IPS-15b (cell line): Measurements from ENCODE around the gene ARGLU1.
A peak's percentile ranks its signal among the peaks of the same experiment; 100 is the strongest.

Source experiments
- H3K27me3 ChIP-seq: one replicate; pipeline ENCODE4 v1.6.1; 2013; ENCODE audit warnings: low read length; ENCODE audit not compliant: control insufficient read depth, insufficient read depth
- H3K36me3 ChIP-seq: one replicate; pipeline ENCODE4 v1.6.1; 2013; ENCODE audit warnings: low read length; ENCODE audit not compliant: control insufficient read depth, insufficient read depth
- H3K4me1 ChIP-seq: one replicate; pipeline ENCODE4 v1.6.1; 2013; ENCODE audit warnings: mild to moderate bottlenecking, low read length; ENCODE audit not compliant: control insufficient read depth, insufficient read depth
- H3K4me3 ChIP-seq: one replicate; pipeline ENCODE4 v1.5.1; 2013; ENCODE audit warnings: low read depth, low read length
- H3K9ac ChIP-seq: one replicate; pipeline ENCODE4 v1.6.1; 2013; ENCODE audit warnings: low read depth, mild to moderate bottlenecking, low read length
- H3K9me3 ChIP-seq: one replicate; pipeline ENCODE4 v1.6.1; 2013; ENCODE audit warnings: mild to moderate bottlenecking, low read length; ENCODE audit not compliant: control insufficient read depth, insufficient read depth

The ARGLU1 gene

DNA sequence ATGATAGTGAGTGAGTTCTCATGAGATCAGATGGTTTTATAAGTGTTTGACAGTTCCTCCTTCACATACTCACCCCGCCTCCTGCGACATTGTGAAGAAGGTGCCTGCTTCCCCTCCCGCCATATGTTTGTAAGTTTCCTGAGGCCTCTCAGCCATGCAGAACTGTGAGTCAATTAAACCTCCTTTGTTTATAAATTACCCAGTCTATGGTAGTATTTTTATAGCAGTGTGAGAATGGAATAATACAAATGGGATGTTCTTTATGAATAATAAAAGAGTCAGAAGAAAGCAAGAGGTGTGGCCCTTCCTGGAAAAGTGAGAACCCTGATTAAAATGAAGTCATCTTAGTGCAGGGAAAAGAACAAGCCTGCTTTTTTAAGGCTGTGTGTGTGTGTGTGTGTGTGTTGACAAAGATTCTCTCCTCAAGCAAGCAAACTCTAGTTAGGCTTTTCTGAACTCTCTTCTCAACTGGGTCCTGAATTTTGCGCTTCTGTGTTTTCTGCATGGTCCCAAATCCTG, 18.8 kb upstream of the ARGLU1 start:
- Histone ChIP-seq H3K36me3 (no peaks in the 10 kb centered on the region), H3K9me3 (peaks cover 12% of the 10 kb centered on the region), H3K27me3 (no peaks in the 10 kb centered on the region), H3K4me3 (no peak overlapping the region), H3K4me1 (no peaks in the 10 kb centered on the region), H3K9ac (no peak overlapping the region)

DNA sequence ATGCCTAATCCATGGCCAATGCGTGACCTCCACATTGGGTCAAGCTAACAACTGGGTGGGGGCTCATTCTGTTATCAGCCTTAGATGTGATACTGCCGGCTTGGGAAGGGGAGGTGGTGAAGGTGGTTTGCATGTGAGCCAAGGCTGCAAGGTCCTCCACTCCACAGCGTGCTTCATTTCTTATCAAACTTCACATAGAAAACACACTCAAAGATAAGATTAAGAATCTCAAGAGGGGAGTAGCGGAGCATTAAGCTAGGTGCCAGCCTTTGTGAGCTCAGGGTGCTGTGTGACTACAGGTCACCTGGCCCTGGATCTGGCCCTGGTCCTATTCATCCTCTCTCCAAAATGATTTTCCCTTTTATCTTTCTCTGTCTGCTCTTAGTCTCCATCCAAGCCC, 13.3 kb upstream of the ARGLU1 start:
- H3K27me3 ChIP-seq = no peaks in the 10 kb centered on the region
- H3K9ac ChIP-seq = no peak overlapping the region
- no peaks in the 10 kb centered on the region for H3K36me3 ChIP-seq
- no peak overlapping the region for H3K4me3 ChIP-seq
- no peaks in the 10 kb centered on the region for H3K4me1 ChIP-seq
- H3K9me3 ChIP-seq = peaks cover 12% of the 10 kb centered on the region

DNA sequence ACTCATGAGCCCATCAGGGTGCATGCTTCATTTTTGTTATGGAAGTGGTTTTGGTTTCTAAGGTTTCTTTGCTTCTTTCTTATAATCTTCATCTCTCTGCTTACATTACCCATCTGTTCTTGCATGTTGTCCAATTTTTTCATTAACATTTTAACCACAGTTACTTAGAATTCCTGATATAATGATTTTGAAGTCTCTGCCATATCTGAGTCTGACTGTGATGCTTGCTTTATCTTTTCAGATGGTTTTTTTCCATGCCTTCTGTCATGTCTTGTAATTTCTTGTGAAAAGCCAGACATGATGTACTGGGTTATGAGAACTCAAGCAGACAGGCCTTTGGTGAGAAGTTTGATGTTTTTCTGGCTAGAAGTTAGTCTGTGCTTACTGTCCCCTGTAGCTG, 8.0 kb upstream of the ARGLU1 start:
- no peak overlapping the region for H3K4me3 ChIP-seq
- H3K36me3 ChIP-seq = no peaks in the 10 kb centered on the region
- no peak overlapping the region for H3K9ac ChIP-seq
- no peaks in the 10 kb centered on the region for H3K9me3 ChIP-seq
- H3K27me3 ChIP-seq = no peaks in the 10 kb centered on the region
- H3K4me1 ChIP-seq = peaks cover under 1% of the 10 kb centered on the region

DNA sequence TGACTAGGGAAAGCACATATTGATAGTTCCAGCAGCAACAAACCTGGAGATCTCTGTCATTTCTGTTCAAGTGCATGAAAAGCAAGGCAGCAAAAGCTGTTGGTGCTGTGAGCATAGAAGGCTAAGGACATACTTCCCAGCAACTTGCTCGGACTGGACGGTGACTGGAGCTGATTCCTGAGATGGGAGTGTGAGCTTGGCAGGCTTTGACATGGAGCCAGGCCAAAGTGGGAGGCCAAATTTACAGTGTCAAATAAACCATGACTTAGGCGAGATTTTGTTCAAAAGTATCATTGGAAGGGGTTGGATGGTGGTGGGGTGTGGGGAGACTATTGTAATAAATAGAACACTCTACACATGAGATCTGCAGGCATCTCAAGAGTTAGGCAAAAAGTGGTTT, 5.9 kb upstream of the ARGLU1 start:
- no peaks in the 10 kb centered on the region for H3K27me3 ChIP-seq
- H3K9me3 ChIP-seq = no peaks in the 10 kb centered on the region
- H3K36me3 ChIP-seq = no peaks in the 10 kb centered on the region
- no peak overlapping the region for H3K4me3 ChIP-seq
- H3K4me1 ChIP-seq = peaks cover 3% of the 10 kb centered on the region
- H3K9ac ChIP-seq = no peak overlapping the region

DNA sequence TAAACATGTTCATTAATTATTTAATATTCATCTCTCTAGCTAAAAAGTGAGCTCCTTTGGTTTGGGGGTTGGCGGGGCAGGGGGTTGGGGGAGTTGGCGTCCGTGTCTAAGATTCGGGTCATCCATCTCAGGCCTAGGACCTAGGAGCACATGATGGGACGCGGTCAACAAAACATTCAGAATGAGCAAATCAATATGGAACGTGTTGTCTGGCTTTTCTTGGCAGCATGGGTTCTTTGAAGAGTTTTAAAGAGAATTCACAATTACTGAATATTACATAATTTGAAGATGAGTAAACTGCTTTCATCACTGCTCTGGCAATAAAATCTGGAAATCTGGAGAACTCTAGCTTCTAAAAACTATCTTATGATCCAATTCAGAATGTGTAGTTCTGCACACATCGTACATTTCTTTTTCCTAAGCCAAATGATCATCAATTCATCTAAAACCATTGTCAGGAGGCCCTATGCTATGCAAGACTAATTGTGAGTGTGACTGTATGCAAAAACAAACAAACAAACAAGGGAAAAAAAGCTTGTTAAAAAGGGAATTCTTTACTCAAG, 5.4 kb upstream of the ARGLU1 start:
- H3K9ac ChIP-seq = no peak overlapping the region

DNA sequence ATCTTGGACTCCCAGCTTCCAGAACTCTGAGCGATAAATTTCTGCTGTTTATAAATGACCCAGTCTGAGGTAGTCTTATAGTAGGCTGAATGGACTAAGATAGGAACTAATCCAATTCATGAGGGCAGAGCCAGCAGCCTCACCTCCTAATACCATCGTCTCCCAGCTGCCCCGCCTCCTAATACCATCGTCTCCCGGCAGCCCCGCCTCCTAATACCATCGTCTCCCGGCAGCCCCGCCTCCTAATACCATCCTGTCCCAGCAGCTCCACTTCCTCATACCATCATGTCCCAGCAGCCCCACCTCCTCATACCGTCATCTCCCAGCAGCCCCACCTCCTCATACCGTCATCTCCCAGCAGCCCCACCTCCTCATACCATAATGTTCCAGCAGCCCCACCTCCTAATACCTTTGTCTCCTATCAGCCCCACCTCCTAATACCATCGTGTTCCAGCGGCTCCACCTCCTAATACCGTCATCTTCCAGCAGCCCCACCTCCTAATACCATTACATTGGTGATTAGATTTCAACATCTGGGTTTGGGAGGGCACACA, 2.4 kb upstream of the ARGLU1 start:
- no peaks in the 10 kb centered on the region for H3K27me3 ChIP-seq
- no peak overlapping the region for H3K4me3 ChIP-seq
- no peaks in the 10 kb centered on the region for H3K36me3 ChIP-seq
- peaks cover 13% of the 10 kb centered on the region for H3K4me1 ChIP-seq
- H3K9me3 ChIP-seq = no peaks in the 10 kb centered on the region
- H3K9ac ChIP-seq = no peak overlapping the region

More for the DNA sequence above, 5.4 kb upstream of the ARGLU1 start:
- Histone ChIP-seq H3K4me1 (peaks cover 7% of the 10 kb centered on the region), H3K27me3 (no peaks in the 10 kb centered on the region), H3K36me3 (no peaks in the 10 kb centered on the region), H3K4me3 (no peak overlapping the region), H3K9me3 (no peaks in the 10 kb centered on the region)

DNA sequence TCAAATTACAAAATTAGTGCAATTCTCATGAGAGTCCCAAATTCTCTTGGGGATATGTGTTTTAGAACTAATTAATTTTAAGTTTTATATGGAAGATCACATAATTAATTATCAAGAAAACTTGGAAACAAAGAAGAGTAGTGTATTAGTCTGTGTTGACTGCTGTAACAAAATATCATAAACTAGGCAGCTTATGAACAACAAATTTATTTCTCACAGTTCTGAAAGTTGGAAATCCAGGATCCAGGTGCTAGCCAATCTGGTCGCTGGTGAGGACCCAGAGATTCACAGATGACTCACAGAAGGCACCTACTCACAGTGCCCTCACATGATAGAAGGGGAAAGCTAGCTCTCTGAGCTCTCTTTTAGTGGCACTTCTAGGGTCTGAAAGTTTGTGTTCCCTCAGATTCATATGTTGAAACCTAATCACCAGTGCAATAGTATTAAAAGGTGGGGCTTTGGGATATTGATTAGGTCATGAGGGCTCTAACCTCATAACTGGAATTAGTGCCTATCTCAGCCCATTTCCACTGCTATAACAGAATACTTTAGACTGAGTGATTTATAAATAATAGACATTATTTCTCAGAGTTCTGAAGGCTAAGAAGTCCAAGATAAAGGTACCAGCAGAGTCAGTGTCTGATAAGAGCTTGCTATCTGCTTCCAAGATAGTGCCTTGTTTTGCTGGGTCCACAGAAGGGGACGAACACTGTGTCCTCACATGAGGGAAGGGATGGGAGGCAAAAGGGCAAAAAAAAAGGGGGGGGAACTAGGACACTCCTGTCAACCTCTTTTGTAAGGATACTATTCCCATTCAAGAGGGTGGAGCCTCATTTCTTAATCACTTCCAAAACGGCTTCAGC, 1.5 kb upstream of the ARGLU1 start:
- no peaks in the 10 kb centered on the region for H3K27me3 ChIP-seq
- no peak overlapping the region for H3K4me3 ChIP-seq
- no peaks in the 10 kb centered on the region for H3K9me3 ChIP-seq
- no peaks in the 10 kb centered on the region for H3K36me3 ChIP-seq
- H3K4me1 ChIP-seq = peaks cover 22% of the 10 kb centered on the region
- no peak overlapping the region for H3K9ac ChIP-seq

DNA sequence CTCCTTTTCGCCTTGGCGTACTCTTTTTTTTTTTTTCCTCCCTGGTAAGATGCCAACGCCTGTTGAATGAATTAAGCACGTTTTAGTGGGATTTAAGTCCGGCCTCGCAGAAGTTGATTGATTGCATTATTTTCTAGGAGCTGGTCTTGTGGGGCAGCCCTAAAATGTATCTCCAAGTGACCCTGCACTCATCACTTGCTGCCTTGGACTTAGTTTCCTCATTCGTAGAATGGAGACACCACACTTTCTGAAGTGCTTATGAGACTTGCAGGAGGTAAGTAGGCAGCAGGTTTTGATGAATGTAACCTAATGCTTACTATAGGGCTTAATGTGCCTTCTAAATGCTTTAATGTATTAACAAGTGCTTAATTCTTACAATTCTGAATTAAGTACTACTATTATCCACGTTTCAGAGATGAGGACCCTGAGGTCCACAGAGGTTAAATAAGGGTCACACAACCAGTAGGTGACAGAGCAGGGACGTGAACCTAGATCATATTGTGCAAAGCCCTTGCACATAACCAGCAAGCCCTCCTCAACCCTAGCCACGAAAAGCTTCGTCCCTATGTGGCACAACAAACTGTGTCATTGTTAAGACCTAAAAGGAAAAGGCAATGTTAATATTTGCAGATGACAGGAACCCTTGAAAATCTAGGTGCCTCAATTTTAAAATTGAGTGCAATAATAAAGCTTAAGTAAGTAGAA, 514 bp upstream of the ARGLU1 start:
- H3K27me3 ChIP-seq = no peaks in the 10 kb centered on the region
- H3K4me1 ChIP-seq = peaks cover 31% of the 10 kb centered on the region
- H3K9ac ChIP-seq = peak overlapping the region; percentile 19
- H3K36me3 ChIP-seq = no peaks in the 10 kb centered on the region
- no peaks in the 10 kb centered on the region for H3K9me3 ChIP-seq
- peak overlapping the region; percentile 86 for H3K4me3 ChIP-seq

DNA sequence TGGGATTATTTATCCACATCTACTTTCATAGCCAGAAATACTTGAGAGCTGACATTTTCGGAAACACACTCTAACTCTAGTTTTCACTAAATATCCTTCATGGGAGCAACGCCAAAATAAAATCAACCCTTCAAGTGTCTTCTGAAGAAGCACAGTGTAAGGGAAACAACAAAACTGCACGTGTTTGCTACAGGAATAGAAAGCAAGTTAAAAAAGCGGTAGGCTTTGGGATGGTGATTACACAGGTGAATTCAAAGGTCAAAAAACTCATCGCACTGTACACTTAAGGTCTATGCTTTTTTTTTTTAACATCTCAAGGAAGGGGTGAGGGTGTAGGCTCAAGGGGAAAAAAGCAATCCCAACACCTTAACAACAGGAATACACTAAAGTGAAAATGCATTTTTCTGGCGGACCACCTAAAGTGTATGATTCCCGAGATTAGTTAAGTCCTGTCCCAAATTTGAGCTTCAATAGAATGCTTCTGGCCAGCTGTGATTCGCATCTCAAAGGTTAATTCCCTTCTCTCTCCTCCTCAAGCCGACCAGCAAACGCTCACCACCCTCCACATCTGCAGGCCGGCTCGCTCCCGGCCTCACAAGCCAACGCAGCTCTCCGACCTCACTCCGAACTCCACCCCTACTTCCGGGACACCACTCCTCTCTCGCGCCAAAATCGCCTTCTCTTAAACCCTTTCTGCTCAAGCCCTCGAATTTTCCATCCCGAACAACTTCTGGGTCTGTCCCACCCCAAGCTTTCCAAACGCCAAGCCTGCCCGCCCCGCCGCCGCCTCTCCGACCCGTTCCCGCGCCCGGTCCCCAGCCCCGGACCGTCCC, 1.1 kb downstream of the ARGLU1 start:
- Histone ChIP-seq H3K4me1 (peaks cover 41% of the 10 kb centered on the region), H3K9ac (peak overlapping the region; percentile 97), H3K9me3 (no peaks in the 10 kb centered on the region), H3K36me3 (no peaks in the 10 kb centered on the region), H3K4me3 (peak overlapping the region; percentile 86), H3K27me3 (no peaks in the 10 kb centered on the region)

DNA sequence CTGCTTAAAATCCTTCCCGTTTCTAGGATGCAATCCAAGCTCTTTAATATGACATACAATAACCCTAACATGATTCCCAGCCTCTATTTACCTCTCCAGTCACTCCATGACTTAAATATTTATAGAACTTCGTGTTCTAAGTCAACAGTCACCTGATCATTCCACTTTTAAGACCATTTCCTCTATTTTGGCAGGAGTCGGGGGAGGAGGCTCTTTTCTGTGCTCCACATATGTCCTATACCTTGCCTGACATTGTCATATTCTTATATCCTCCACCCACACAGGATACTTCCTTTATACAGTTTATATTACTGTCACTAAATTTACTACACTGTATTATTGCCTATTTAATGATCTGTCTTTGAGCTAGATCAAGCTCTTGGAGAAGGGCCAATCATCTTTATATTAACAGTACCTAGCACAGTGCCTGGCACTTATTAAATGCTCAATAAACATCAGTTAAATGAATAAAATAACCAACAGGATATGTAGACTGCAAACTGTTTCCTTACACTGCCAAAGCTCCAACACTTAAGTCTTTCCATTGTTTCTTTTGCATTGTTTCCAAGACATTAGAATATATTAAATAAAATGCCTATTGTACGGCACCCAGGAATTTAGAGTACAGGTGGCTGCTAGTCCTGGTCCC, 2.7 kb downstream of the ARGLU1 start:
- Histone ChIP-seq H3K4me3 (peak overlapping the region; percentile 86), H3K36me3 (no peaks in the 10 kb centered on the region), H3K9me3 (no peaks in the 10 kb centered on the region), H3K9ac (no peak overlapping the region), H3K27me3 (no peaks in the 10 kb centered on the region), H3K4me1 (peaks cover 49% of the 10 kb centered on the region)
